Measurements from ENCODE around the gene TBCD.
"Not testable (repeated sequence)": the region's sequence is repeated elsewhere in the genome, so short reads cannot be mapped to it uniquely, and the experiment has no call there.

The TBCD gene

GRCh38 chr17:82979718-82980117, 227.9 kb downstream of the TBCD start:
- DNase-seq, result no peak

GRCh38 chr17:82980632-82981031, 228.8 kb downstream of the TBCD start:
- no peak for DNase-seq

GRCh38 chr17:82981141-82981730, 229.4 kb downstream of the TBCD start:
- DNase-seq, result no peak

- no peak for DNase-seq
Measured at GRCh38 chr17:82983510-82984248, 231.8 kb downstream of the TBCD start.

- not testable (repeated sequence) for DNase-seq
Measured at GRCh38 chr17:82984249-82984617, 232.4 kb downstream of the TBCD start.

GRCh38 chr17:82984751-82985427, 233.0 kb downstream of the TBCD start:
- no peak for DNase-seq

GRCh38 chr17:82985428-82985805, 233.6 kb downstream of the TBCD start:
- no peak for DNase-seq

- no peak for DNase-seq
Measured at GRCh38 chr17:82985973-82986372, 234.1 kb downstream of the TBCD start.

- DNase-seq, result not testable (repeated sequence)
Measured at GRCh38 chr17:82989051-82989450, 237.2 kb downstream of the TBCD start.

GRCh38 chr17:82989881-82990280, 238.0 kb downstream of the TBCD start:
- DNase-seq, result no peak

- DNase-seq, result no peak
Measured at GRCh38 chr17:82993005-82993404, 241.1 kb downstream of the TBCD start.

Data from COR-L47 (cell line).